AG08396 (cell line): ENCODE measurements around the gene TAF4B.
"Not testable (repeated sequence)": the region's sequence is repeated elsewhere in the genome, so short reads cannot be mapped to it uniquely, and the experiment has no call there.

ENCODE experiments used
- DNase-seq: peaks from one replicate; pipeline ENCODE4 v3.0.0; 2012; ENCODE audit warnings: low spot score, mixed read lengths

The TAF4B gene

GRCh38 chr18:26238718-26239117 is 12.5 kb downstream of the TAF4B start:
- not testable (repeated sequence) for DNase-seq

DNA sequence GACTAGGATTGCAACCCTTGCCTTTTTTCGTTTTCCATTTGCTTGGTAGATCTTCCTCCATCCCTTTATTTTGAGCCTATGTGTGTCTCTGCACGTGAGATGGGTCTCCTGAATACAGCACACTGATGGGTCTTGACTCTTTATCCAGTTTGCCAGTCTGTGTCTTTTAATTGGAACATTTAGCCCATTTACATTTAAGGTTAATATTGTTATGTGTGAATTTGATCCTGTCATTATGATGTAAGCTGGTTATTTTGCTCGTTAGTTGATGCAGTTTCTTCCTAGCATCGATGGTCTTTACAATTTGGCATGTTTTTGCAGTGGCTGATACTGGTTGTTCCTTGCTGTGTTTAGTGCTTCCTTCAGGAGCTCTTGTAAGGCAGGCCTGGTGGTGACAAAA is 16.1 kb downstream of the TAF4B start:
- DNase-seq: not testable (repeated sequence)

DNA sequence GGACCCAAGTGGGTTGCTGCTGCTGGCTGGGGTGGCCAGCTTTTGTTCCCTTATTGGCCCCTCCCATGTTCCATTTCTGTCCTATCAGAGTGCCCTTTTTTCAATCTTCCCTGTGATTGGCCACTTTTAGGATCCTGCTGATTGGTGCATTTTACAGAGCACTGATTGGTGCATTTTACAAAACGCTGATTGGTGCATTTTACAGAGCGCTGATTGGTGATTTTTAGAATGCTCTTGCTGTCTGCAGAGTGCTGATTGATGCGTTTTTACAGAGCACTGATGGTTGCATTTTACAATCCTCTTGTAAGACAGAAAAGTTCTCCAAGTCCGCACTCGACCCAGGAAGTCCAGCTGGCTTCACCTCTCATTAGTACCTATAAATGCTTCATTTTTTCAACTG is 19.2 kb downstream of the TAF4B start:
- DNase-seq: not testable (repeated sequence)

GRCh38 chr18:26252411-26252810 is 26.2 kb downstream of the TAF4B start:
- no peak for DNase-seq

GRCh38 chr18:26254808-26255207 is 28.6 kb downstream of the TAF4B start:
- DNase-seq: not testable (repeated sequence)

DNA sequence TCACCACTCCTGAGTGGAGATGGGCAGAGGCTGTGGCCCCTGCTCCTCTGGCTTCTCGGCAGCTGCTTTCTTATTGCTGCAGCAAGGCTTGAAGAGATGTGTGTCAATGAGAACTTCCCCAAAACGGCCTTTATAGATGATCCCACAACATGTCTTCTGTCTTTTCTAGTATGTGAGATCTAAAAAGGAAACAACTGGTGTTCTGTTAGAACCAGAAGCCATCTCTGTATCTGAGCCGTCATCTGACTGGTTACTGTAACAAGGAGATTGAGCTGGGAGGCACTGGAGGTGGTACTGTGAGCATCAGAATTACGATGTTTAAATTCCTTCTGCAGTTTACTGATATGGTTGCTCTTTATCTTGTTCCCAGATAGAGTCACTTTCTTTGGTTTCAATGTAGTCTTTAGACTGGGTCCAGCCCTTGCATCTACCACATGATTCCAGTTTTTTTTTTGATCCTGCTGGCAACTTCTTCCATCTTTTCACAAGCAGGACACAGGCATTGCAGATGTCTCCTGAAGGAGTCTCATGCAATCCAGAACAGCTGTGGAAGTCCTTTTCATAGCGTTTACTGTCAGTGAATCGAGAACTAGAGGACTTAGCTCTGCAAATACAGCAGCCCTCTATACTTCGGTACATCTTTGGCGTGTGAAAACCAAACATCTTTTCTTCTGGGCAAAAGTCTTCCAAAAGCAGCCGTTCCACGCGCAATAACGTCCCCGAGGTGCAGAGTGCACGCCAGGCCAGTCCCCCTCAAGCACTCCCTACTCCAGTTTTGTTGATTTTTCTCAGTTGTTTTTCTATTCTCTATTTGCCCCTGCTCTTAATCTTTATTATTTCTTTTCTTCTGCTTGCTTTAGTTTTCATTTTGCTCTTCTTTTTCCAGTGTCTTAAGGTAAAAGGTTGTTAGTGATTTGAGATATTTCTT is 29.7 kb downstream of the TAF4B start:
- DNase-seq: no peak

GRCh38 chr18:26258711-26259110 is 32.5 kb downstream of the TAF4B start:
- DNase-seq: no peak

GRCh38 chr18:26259416-26259815 is 33.2 kb downstream of the TAF4B start:
- DNase-seq: not testable (repeated sequence)

DNA sequence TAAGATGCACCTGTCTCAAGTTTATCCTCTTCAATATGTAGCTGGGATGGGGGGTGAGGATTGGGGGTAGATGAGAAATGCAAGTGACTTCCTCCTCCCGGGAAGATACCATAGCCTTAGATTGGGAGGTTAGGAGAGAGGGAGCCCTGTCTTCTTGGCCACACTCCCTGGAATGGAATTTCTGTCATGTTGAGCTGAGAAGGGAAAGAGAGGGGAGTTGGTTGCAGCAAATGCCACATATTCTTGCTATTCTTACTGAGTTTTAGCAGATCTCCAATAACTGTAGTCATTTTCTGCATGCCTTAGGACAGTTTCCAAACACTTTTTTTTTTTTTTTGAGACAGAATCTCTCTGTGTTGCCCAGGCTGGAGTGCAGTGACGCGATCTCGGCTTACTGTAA is 35.9 kb downstream of the TAF4B start:
- DNase-seq: no peak

- no peak for DNase-seq
These were observed 41.2 kb downstream of the TAF4B start for GRCh38 chr18:26267357-26267930.

DNA sequence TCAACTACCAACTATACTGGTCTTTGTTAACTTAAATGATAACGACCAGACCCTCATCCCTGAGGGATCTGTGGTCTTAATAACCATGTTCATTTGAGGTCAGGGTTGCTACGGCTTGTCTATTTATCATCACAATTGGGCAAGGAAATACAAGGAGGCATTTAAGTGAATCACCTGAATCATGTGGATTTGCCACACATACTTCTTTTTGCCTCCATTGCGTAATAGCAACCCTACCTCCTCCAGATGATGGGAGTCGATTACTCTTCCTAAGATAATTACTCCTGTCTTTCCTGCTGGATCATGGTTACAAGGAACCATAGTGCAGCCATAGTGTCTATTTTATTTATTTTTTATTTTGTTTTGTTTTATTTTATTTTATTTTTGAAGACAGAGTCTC is 42.2 kb downstream of the TAF4B start:
- no peak for DNase-seq

DNA sequence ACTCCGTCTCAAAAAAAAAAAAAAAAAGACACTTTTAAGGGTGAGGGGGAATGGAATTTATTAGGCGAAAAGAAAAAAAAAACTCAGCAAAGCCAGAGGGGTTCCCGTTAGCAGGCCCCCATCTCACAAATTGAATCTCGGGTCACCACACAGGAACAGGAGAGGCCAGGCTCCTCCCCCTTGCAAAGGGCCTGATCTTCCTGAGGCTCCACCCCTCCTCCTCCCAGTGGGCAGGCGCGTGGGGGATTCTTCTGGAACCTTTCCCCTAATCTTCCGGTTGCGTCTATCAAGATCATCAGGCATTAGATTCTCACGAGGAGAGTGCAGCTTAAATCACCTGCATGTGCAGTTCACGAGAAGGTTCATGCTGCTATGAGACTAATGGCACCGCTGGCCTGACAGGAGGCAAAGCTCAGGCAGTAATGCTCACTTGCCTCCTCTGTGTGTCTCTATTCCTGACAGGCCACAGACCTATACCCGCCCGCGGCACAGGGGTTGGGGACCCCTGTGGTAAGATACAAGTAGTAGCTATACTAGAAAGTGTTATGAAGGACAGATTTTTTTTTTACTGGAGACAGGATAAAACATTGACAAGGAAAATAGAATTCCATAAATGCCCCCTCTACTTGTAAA is 45.8 kb downstream of the TAF4B start:
- DNase-seq: no peak

- DNase-seq: no peak
These were observed 51.1 kb downstream of the TAF4B start for GRCh38 chr18:26277374-26277773.

DNA sequence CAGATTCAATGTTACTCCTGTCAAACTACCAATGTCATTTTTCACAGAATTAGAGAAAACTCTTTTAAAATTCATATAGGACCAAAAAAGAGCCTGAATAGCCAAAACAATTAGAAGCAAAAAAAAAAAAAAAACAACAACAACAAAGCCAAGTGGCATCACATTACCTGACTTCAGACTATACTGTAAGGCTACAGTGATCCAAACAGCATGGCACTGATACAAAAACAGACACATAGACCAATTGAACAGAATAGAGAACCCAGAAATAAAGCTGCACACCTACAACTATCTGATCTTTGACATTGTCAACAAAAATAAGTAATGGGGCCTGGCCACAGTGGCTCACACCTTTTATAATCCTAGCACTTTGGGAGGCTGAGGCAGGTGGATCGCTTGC is 53.2 kb downstream of the TAF4B start:
- DNase-seq: no peak

GRCh38 chr18:26286008-26286407 is 59.8 kb downstream of the TAF4B start:
- no peak for DNase-seq

- no peak for DNase-seq
These were observed 61.4 kb downstream of the TAF4B start for GRCh38 chr18:26287644-26288043.

- DNase-seq: no peak
These were observed 64.1 kb downstream of the TAF4B start for GRCh38 chr18:26290385-26290784.

DNA sequence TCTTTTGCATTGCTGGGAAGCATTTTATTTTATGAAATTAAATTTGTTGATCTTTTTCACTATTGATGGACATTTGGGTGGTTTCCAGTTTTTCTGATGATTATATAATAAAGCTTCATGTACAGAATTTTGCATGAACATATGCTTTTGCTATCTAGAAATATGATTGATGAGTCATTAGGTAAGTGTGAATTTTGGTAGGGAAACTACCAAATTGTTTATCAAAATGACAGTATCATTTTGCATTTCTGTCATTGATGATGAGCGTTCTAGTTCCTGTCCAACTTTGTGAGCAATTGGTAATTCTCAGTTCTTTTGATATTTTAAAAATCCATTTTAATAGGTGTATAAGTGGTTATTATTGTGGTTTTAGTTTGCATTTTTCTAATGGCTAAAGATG is 67.7 kb downstream of the TAF4B start:
- DNase-seq: no peak

DNA sequence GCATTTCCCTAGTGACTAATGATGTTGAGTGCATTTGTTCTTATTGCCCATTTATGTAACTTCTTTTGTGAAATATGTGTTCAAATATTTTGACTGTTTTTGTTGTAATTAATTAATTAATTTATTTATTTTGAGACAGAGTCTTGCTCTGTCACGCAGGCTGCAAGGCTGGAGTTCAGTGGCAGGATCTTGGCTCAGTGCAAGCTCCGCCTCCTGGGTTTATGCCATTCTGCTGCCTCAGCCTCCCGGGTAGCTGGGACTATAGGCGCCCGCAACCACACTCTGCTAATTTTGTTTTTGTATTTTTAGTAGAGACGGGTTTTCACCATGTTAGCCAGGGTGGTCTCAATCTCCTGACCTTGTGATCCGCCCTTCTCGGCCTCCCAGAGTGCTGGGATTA is 71.9 kb downstream of the TAF4B start:
- DNase-seq: no peak

DNA sequence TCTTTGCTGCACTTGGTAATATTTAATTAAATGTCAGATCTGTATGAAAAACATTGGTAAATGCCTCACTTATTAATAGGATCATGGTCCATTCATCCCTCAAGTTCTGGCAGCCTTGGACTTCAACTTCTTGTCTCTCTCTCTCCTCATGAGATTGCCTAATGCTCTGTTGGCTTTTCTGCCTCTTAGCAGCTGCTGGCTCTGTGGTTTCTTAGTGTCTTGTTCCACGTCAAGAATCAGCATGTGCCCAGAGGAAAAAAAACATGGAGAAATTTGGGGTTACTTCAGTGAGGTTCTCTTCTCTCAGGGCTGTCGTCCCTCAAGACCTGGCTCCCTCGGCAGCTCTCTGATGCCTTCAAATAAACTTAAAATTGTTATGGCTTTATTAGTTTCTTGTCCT is 75.4 kb downstream of the TAF4B start:
- no peak for DNase-seq

DNA sequence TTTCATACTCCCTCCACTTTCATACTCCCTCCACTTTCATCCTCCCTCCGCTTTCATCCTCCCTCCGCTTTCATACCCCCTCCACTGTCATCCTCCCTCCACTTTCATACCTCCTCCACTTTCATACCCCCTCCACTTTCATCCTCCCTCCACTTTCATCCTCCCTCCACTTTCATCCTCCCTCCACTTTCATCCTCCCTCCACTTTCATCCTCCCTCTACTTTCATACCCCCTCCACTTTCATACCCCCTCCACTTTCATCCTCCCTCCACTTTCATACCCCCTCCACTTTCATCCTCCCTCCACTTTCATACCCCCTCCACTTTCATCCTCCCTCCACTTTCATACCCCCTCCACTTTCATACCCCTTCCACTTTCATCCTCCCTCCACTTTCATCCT is 77.0 kb downstream of the TAF4B start:
- DNase-seq: not testable (repeated sequence)

DNA sequence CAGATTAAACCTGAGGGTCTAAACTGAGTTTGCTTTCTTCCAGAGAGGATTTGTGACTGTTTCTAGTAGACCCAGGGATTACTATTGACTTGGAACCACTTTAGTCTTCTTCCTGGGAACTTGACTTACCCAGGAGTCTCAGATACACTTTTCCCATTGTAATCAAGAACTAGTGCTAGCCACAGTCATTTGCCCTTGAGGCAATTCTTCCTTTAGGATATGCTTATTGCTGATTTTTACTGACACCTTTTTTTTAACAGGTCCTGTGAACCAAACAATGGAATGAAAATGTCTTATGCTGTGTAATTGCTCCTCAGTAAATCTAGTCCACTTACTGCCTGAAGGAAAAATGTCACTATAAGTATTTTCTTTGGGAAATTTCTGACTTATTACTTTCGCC is 78.3 kb downstream of the TAF4B start:
- DNase-seq: no peak

DNA sequence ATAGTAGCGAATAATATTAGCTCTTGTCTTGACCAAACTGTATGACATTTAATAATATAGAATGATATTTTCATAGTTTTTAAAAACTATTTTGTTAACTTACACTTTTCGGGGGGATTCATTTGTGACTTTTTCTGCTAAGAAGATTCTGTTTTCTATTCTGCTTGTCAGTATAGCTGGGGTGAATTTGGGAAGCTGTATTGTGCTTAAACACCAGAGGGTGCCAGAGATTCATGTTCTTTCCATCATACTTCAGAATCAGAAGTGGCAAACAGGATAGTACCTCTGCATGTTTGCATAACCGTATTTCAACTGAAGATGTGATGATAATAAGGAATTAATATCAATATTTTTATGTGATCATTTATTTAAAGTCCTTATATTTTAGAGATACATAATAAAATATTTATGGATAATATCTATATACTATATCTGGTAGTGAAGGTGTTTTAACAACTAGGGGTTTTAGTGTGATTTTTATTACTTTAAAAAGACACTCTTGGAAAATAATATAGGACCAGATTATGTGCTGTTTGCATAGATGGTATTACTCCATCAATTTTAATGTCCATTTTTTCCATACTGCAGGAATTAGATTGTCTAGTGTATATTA is 81.0 kb downstream of the TAF4B start:
- peak; percentile 23 for DNase-seq
